Keratinocyte (primary cell): ENCODE results near the gene EXD3.

Source experiments
- EZH2 ChIP-seq: IDR thresholded peaks from one replicate; pipeline ENCODE4 v1.6.1; 2012; ENCODE audit warnings: inconsistent platforms, mild to moderate bottlenecking, low read length, moderate library complexity
- TF ChIP-seq, protein P1 (sequence below), 3 experiments: IDR thresholded peaks in 1 of 3; conservative IDR thresholded peaks in 1 of 3; optimal IDR thresholded peaks in 1 of 3; 2 replicates in 2 of 3; 3 replicates in 1 of 3; pipeline versions ENCODE3 to v1.5.1; 2011; ENCODE audit warnings: low read length in 3 of 3, mild to moderate bottlenecking in 3 of 3, moderate library complexity in 2 of 3, control low read depth in 1 of 3, inconsistent platforms in 1 of 3; ENCODE audit not compliant: insufficient read depth in 2 of 3; ENCODE audit errors: extremely low read depth in 1 of 3

DNA sequence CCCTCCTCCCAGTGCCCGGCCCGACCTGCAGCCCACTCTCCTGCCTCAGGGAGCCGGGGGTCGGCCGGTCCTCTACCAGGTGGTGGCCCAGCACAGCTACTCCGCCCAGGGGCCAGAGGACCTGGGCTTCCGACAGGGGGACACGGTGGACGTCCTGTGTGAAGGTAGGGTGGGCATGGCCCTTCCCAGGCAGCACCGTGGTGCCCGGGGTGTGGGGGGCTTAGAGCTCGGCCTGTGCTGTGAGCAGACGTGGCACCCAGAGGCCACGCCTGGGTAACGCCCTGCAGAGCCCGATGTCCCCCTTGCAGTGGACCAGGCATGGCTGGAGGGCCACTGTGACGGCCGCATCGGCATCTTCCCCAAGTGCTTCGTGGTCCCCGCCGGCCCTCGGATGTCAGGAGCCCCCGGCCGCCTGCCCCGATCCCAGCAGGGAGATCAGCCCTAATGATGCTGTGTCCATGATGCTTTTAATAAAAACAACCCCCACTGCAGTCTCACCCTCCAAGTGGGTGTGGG, 11.0 kb upstream of the EXD3 start:
- TF ChIP-seq, protein P1, sequence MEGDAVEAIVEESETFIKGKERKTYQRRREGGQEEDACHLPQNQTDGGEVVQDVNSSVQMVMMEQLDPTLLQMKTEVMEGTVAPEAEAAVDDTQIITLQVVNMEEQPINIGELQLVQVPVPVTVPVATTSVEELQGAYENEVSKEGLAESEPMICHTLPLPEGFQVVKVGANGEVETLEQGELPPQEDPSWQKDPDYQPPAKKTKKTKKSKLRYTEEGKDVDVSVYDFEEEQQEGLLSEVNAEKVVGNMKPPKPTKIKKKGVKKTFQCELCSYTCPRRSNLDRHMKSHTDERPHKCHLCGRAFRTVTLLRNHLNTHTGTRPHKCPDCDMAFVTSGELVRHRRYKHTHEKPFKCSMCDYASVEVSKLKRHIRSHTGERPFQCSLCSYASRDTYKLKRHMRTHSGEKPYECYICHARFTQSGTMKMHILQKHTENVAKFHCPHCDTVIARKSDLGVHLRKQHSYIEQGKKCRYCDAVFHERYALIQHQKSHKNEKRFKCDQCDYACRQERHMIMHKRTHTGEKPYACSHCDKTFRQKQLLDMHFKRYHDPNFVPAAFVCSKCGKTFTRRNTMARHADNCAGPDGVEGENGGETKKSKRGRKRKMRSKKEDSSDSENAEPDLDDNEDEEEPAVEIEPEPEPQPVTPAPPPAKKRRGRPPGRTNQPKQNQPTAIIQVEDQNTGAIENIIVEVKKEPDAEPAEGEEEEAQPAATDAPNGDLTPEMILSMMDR (optimal IDR thresholded peaks at IDR 0.05 in 1 of 3, IDR thresholded peaks at IDR 0.05 in 1 of 3, conservative IDR thresholded peaks at IDR 0.05 in 1 of 3; ENCODE audit: extremely low read depth in 1 of 3, insufficient read depth in 2 of 3, low read length in 3 of 3): no peak
- TF ChIP-seq EZH2: no peak
